Measurements from ENCODE around the gene KRTAP10-4. TPM values are rescaled to one million over a fixed set of nuclear protein-coding genes. Genes with fewer than 3 reads are reported as not detected.

KRTAP10-4 gene
- total and polyA plus RNA-seq, 2 of the 4 experiments (the other 2 are of a cell fraction): not detected

GRCh38 chr21:44525391-44526095 is 48.0 kb upstream of the KRTAP10-4 start:
- Histone ChIP-seq H4K91ac (ENCODE audit: insufficient read depth, low read depth, low read length) (no peak overlapping the region), H2BK15ac (ENCODE audit: low read depth, low read length) (no peak overlapping the region), H3K14ac (replicated peaks; ENCODE audit: low read depth, low read length) (no peak overlapping the region), H3K36me3 (ENCODE audit: control insufficient read depth, insufficient read depth, low read length) (no peaks in the 10 kb centered on the region), H3K27me3 (ENCODE audit: control insufficient read depth, insufficient read depth, low read length) (no peaks in the 10 kb centered on the region), H4K20me1 (ENCODE audit: insufficient read depth, low read length) (no peaks in the 10 kb centered on the region), H3K4ac (ENCODE audit: low read depth, low read length) (no peak overlapping the region), H4K8ac (ENCODE audit: low read depth in 2 of 2, low read length in 2 of 2) (no peak overlapping the region), H2BK20ac (ENCODE audit: low read depth, low read length) (no peak overlapping the region), H3K79me1 (ENCODE audit: low read depth in 1 of 2, low read length in 2 of 2) (no peaks in the 10 kb centered on the region), H3K9me3 (ENCODE audit: control insufficient read depth, insufficient read depth, low read length) (peaks cover 21% of the 10 kb centered on the region), H3K4me1 (ENCODE audit: control insufficient read depth, insufficient read depth, low read length) (no peaks in the 10 kb centered on the region), H3K18ac (ENCODE audit: low read depth, low read length) (no peak overlapping the region), H2AK9ac (replicated peaks; ENCODE audit: low read depth, low read length, poor library complexity) (no peak overlapping the region), H2BK120ac (ENCODE audit: low read depth, low read length) (no peak overlapping the region), H3K27ac (ENCODE audit: insufficient read depth, low read length) (no peak overlapping the region), H2AFZ (replicated peaks; ENCODE audit: low read length, poor library complexity) (no peak overlapping the region), H2BK5ac (ENCODE audit: low read depth, low read length, poor library complexity, severe bottlenecking) (no peak overlapping the region), H3K4me2 (ENCODE audit: low read depth, low read length) (no peak overlapping the region), H3K23ac (ENCODE audit: low read depth, low read length) (no peak overlapping the region), H3K9ac (ENCODE audit: low read depth, low read length) (no peak overlapping the region), H4K5ac (ENCODE audit: low read depth, low read length) (no peak overlapping the region), H3K56ac (ENCODE audit: extremely low read depth, insufficient read depth, low read length) (no peak overlapping the region), H3K4me3 (ENCODE audit: insufficient read depth, low read depth, low read length) (no peak overlapping the region), H2AK5ac (ENCODE audit: low read depth, low read length) (no peak overlapping the region), H3K9me1 (ENCODE audit: insufficient read depth, low read length) (no peaks in the 10 kb centered on the region)
- DNase-seq: no peak
- in situ Hi-C loops (cut with MboI; ENCODE audit: low sequenced_read_pairs): no loop called here
- dilution Hi-C loops (cut with HindIII; ENCODE audit: low sequenced_read_pairs, unreplicated experiment): no loop called here
- intact Hi-C loops (cut with micrococcal nuclease): no loop called here
- no peak for ATAC-seq (ENCODE audit: low read depth)
- WGBS, 2 experiments (ENCODE audit: extremely low coverage in 2 of 2, insufficient read length in 1 of 2): 72% methylated on average over 13 of the region's 20 CpGs; no CpG with 5 or more reads in 1 of the 2 experiments
- BruUV-seq (replicated peaks): no TSS peak
- ChIA-PET CTCF (no interaction called here), POLR2A (ENCODE audit: unreplicated experiment) (no interaction called here)
- TF ChIP-seq RCOR1 (IDR thresholded peaks at IDR 0.05; ENCODE audit: insufficient replicate concordance, low read length): no peak
- no peak for TF ChIP-seq MAZ (IDR thresholded peaks at IDR 0.05; ENCODE audit: borderline replicate concordance, low read depth, low read length)
- TF ChIP-seq CEBPB (IDR thresholded peaks at IDR 0.05; ENCODE audit: low read depth, low read length): no peak
- no peak for TF ChIP-seq RFX5 (IDR thresholded peaks at IDR 0.05; ENCODE audit: low read depth, low read length)
- no peak for TF ChIP-seq CHD1 (IDR thresholded peaks at IDR 0.05; ENCODE audit: low read depth, low read length)
- TF ChIP-seq, protein P1, sequence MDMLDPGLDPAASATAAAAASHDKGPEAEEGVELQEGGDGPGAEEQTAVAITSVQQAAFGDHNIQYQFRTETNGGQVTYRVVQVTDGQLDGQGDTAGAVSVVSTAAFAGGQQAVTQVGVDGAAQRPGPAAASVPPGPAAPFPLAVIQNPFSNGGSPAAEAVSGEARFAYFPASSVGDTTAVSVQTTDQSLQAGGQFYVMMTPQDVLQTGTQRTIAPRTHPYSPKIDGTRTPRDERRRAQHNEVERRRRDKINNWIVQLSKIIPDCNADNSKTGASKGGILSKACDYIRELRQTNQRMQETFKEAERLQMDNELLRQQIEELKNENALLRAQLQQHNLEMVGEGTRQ (IDR thresholded peaks at IDR 0.05; ENCODE audit: low read depth, low read length): no peak
- TF ChIP-seq MXI1 (IDR thresholded peaks at IDR 0.05; ENCODE audit: borderline replicate concordance, low read depth, low read length): no peak
- no peak for TF ChIP-seq CTCF (conservative IDR thresholded peaks at IDR 0.05; ENCODE audit: low read depth, low read length)
- no peak for TF ChIP-seq MAFK (IDR thresholded peaks at IDR 0.05; ENCODE audit: low read depth, low read length)
- TF ChIP-seq FOS (IDR thresholded peaks at IDR 0.05; ENCODE audit: low read depth, low read length): no peak
- TF ChIP-seq BHLHE40 (IDR thresholded peaks at IDR 0.05; ENCODE audit: low read depth, low read length): no peak
- TF ChIP-seq, protein P2, sequence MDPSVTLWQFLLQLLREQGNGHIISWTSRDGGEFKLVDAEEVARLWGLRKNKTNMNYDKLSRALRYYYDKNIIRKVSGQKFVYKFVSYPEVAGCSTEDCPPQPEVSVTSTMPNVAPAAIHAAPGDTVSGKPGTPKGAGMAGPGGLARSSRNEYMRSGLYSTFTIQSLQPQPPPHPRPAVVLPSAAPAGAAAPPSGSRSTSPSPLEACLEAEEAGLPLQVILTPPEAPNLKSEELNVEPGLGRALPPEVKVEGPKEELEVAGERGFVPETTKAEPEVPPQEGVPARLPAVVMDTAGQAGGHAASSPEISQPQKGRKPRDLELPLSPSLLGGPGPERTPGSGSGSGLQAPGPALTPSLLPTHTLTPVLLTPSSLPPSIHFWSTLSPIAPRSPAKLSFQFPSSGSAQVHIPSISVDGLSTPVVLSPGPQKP (IDR thresholded peaks at IDR 0.05; ENCODE audit: borderline replicate concordance, low read depth, low read length): no peak
- TF ChIP-seq RAD21 (IDR thresholded peaks at IDR 0.05; ENCODE audit: low read length): no peak
- no peak for TF ChIP-seq SMC3 (IDR thresholded peaks at IDR 0.05; ENCODE audit: low read depth, low read length)
- no peak for TF ChIP-seq NFE2L2 (IDR thresholded peaks at IDR 0.05; ENCODE audit: low read depth, low read length)
- TF ChIP-seq POLR2A (IDR thresholded peaks at IDR 0.05; ENCODE audit: low read depth, low read length): no peak

Data from IMR-90 (cell line).